GM19328 (cell line): ENCODE measurements around the gene LIMK1.
"Not testable (repeated sequence)": the region's sequence is repeated elsewhere in the genome, so short reads cannot be mapped to it uniquely, and the experiment has no call there.

ENCODE experiments used
- ATAC-seq: cut with Tn5 transposase; IDR thresholded peaks from one replicate; pipeline ENCODE4 v1.9.1; 2021; ENCODE audit warnings: mild to moderate bottlenecking, moderate library complexity; ENCODE audit not compliant: unreplicated experiment

Gene LIMK1

DNA sequence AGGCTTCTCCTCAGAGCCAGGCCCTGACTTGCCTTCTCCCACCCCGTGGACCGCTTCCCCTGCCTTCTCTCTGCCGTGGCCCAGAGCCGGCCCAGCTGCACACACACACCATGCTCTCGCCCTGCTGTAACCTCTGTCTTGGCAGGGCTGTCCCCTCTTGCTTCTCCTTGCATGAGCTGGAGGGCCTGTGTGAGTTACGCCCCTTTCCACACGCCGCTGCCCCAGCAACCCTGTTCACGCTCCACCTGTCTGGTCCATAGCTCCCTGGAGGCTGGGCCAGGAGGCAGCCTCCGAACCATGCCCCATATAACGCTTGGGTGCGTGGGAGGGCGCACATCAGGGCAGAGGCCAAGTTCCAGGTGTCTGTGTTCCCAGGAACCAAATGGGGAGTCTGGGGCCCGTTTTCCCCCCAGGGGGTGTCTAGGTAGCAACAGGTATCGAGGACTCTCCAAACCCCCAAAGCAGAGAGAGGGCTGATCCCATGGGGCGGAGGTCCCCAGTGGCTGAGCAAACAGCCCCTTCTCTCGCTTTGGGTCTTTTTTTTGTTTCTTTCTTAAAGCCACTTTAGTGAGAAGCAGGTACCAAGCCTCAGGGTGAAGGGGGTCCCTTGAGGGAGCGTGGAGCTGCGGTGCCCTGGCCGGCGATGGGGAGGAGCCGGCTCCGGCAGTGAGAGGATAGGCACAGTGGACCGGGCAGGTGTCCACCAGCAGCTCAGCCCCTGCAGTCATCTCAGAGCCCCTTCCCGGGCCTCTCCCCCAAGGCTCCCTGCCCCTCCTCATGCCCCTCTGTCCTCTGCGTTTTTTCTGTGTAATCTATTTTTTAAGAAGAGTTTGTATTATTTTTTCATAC is 38.0 kb downstream of the LIMK1 start:
- ATAC-seq: no peak

DNA sequence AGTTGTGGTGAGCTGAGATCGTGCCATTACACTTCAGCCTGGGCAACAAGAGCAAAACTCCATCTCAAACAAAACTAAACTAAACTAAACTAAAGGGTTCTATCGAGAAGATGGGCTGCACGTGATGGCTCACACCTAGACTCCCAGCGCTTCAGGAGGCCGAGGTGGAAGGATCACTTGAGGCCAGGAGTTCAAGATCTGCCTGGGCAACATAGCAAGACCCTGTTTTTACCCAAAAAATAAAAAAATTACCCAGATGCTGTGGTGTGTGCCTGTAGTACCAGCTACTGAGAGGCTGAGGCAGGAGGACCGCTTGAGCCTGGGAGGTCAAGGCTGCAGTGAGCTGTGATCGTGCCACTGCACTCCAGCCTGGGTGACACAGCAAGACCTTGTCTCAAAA is 40.3 kb downstream of the LIMK1 start:
- ATAC-seq: not testable (repeated sequence)

DNA sequence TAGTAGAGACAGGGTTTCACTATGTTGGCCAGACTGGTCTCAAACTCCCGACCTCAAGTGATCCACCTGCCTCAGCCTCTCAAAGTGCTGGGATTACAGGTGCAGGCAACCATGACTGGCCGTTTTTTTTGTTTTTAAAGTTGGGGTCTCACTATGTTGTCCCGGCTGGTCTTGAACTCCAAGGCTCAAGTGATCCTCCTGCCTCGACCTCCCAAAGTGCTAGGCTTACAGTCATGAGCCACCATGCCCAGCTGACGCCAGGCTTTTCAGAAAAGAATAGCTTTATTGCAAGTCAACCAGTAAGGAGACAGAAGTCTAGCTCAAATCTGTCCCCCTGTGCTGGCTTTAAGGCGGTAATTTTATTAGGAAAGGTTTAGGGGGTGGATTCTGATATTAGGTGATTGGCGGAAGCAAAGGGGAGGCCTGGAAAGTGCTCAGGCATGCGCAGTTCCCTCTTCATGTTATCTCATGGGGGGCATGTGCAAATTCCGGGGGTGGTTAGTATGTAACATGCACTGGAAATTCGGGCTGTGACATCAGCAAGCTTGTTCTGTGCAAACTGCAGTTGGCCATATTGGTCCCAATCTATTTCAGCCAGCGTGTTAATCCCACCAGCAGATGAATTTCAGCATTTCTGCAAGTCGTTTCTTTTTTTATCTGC is 42.7 kb downstream of the LIMK1 start:
- ATAC-seq: no peak

DNA sequence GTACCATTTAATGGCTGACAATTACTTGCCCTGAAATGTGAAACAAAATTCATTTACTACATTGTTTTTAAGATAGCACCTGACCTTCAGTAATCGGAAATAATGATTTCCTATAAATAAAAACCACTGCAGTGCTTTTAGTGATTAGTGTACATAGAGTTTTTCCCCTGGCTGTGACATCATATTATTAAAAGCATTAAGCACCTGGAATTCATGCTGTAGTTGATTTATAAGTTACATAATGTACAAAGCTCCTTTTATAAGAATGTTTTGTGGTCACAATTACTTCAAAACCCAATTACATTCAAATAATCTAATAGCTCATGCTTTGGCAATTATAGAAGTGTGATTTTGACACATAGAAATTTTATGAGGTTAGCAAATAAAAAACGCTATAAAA is 46.3 kb downstream of the LIMK1 start:
- no peak for ATAC-seq

DNA sequence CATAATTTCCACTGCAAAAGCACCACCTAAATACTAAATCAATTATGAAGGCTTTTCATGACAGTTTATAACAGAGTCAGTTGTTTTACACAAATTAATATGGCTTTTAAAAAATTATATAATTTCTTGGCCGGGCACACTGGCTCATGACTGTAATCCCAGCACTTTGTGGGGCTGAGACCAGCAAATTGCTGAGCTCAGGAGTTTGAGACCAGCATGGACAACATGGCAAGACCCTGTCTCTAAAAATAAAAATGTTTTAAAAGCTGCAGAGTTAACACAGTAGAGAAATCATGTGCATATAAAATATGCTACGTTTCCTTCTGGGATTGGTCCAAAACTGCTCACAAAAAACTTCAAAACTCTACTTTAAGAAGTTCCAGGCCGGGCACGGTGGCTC is 46.9 kb downstream of the LIMK1 start:
- no peak for ATAC-seq

DNA sequence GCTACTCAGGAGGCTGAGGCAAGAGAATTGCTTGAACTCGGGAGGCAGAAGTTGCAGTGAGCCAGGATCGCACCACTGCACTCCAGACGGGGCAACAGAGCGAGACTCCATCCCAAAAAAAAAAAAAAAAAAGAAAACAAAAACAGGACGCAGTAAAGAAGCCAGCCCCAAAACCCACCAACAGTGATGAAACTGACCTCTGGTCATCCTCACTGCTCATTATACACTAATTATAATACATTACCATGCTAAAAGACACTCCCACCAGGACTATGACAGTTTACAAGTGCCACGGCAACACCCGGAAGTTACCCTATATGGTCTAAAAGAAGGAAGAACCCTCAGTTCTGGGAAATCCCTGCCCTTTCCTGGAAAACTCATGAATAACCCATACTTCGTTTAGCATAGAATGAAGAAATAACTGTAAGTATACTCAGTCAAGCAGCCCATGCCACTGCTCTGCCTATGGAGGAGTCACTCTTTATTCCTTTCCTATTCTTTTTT is 50.6 kb downstream of the LIMK1 start:
- no peak for ATAC-seq

DNA sequence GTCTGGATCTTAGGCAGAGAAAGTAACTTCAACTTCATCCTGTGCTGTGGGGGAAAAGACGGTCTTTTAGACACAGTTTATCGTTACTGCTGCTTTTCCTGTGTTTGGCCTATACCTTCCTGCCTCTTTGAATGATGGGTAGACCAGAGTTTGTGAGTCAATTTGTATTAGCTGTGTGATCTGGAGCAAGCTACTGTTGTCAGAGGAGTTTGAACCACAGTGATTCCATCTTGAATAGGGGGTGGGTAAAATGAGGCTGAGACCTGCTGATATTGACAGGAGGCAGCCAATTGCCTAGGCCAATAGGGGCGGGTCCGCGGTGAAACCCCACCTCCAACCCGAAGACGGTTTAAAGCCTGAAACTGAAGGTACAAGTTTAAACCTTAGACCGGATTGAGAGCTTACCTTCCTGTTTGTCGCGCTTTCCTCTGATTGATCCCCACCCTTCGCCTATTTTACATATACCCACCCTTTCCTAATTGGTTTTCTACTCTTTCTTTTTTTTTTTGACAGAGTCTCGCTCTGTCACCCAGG is 54.8 kb downstream of the LIMK1 start:
- ATAC-seq: no peak

DNA sequence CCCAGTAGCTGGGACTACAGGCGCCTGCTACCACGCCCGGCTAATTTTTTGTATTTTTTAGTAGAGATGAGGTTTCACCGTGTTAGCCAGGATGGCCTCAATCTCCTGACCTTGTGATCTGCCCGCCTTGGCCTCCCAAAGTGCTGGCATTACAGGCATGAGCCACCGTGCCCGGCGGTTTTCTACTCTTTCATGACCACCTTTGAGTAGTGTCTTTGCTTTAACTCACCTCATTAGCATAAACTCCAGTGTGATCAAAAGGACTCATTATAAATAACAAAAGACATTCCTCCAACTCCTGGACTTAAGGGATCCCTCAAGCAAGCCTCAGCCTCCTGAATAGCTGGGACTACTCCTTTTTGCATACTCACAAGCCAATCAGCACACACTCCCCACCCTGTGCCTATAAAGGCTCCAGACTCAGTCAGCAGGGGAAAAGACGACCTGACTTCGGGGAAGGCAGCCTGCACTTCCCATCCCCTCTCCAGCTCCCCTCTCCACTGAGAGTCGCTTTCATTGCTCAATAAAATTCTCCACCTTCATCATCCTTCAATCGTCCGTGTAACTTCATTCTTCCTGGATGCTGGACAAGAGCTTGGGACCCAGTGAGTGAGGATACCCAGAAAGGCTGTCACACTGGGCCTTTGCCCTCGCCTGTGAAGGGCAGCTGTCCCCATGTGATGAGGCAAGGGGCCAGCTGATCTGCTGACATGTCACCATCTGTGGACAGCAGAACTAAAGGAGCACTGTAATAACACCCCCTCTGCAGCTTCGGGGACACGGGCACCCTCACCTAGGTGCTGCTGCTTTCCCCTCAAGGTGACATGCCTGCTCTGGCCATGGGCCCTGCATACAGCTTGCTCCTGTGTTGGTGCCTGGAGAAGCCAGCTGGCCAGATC is 55.6 kb downstream of the LIMK1 start:
- ATAC-seq: no peak

DNA sequence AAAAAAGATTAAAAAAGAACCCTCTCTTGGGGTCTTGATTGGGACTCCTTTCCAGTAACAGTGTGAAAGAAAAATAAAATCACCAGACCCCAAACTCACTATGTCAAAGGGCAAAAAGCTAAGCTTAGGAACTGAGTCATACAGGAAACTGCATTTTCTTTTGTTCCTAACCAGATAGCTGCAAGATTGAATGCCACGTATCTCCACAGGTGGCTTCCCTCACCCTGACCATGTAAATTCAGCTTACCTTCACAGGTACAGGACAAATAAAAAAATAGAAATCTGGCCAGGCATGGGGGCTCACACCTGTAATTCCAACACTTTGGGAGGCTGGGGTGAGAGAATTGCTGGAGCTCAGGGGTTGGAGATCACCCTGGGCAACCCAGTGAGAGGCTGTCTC is 58.1 kb downstream of the LIMK1 start:
- no peak for ATAC-seq

DNA sequence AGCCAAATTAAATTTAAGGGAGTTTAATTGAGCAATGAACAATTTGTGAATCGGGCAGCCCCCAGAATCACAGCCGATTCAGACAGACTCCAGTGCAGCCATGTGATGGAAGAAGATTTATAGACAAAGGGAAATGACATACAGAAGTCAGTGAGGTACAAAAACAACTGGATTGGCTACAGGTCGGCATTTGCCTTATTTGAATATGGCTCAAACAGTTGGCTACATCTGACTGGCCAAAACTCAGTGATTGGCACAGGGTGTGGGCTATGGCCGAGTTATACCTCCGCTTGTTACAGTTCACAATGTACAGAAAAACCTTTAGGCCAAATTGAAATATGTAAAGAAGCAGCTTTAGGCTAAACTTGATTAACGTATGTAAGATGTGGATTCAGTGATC is 59.8 kb downstream of the LIMK1 start:
- no peak for ATAC-seq

DNA sequence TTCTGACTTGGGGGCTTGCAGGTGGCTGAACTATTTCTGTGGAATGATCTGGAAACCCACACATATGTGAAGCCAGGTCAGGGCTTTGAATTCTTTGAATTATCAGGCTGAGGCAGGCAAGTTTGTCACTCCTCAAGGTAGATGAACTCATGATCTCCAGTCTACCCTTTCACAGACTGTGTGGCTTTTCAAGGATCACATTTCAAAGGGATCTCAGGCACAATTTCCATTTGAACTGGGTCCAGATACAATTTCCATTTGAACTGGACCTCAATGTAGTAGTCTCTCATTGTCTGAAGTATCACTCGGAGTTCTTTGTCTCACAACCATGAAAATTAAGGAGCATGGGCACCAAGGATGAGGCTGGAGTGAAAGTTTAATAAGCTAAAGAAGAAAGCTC is 64.9 kb downstream of the LIMK1 start:
- no peak for ATAC-seq

DNA sequence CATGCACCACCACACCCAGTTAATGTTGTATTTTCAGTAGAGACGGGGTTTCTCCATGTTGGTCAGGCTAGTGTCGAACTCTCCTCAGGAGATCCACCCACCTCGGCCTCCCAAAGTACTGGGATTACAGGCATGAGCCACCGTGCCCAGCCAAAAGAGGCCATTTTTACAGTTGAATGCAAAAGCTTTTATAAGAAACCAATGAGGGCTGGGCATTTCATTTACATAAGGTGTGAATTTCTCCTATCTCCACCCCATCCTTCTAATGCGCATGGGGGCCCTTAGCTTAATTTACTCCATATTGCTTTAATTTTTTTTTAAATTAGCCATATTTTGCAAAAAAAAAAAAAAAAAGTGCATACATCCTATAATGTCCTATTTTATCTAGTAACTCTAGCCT is 65.5 kb downstream of the LIMK1 start:
- no peak for ATAC-seq

DNA sequence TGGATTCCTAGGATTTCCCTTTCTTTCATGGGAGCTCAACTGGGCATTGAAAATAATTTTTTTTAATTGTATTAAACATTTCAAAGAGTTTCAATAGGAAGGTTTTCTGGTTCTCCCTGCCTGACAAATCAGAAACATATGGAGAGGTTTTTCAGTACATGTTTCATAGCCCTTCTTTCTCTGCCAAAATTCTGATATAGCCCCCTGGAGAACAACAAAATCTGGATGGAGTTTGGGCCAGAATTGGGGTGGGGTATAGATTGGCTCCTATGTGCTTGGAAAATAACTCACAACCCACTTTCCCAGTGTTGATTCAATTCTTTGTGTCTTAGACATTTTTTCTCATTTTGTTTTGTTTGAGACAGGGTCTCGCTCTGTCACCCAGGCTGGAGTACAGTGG is 66.0 kb downstream of the LIMK1 start:
- ATAC-seq: no peak

DNA sequence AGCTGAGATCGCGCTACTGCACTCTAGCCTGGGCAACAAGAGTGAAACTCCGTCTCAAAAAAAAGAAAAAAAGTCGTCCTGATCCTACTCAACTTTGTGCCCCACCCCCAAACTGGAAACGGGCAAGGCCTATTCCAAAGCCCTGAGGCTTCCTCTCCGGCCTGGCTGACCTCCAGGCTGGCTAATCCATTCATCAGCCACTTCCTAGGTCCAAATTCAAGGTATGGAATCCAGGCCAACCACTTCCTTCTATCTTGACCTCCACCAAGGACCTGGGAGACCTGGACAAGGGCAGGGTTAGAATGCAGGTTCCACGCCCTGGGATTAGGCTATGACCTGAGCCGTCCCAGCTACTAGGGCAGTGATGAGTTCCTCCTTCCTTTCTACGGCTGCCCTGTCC is 70.1 kb downstream of the LIMK1 start:
- no peak for ATAC-seq

DNA sequence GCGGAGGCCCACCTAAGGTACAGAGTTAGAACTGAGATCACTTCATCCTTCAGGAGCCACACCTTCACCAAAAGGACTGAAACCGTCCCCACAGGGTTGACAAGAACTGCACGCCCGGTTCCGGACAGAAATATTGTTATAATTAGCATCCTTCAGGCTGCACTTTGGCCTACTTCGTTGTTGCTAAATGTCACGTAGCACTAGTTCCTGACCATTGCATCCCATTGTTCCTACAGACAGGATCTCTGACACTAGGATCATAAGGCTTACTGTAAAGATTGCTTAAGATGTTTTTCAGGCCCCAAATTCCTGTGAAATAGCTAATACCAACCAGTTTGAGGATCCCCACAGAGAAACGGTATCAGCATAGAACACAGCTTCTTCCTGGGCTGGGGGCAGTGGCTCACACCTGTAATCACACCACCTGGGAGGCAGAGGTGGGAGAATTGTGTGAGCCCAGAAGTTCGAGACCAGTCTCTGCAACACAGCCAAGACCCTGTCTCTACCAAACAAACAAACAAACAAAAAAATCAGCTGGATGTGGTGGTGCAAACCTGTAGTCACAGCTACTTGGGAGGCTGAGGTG is 72.3 kb downstream of the LIMK1 start:
- no peak for ATAC-seq

DNA sequence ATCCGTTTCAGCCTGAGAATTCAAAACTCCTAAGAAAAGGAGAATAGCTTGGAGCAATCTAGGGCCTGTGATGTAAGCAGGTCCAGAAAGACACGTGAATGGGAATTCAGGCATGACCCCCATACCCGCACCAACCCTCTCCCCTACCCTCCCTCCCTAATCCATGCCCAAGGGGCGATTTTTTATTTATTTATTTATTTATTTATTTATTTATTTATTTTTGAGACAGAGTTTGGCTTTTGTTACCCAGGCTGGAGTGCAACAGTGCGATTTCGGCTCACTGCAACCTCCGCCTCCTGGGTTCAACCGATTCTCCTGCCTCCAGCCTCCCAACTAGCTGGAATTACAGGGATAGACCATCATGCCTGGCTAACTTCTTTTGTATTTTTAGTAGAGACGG is 74.0 kb downstream of the LIMK1 start:
- no peak for ATAC-seq

DNA sequence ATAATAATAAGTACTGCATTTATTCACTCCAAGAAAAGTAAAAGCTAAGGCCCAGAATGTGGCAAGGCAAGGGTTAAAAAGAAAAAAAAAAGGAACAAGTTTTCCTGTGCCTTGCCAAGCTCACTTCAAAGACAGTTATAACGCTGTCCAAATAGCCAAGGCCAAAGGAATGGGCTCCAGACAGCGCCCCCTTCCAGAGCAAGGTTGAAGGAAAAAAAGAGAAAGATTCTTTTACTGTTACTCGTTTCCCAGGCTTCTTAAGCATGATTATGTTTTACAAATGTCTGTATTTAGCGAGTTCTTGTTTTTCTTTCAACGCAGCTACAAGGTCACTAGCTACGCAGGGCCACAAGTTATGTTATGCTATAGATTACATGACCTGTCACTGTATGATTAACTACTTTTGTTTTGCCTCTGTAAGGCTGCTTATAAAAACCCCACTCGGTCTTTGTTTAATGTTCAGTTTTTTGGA is 81.4 kb downstream of the LIMK1 start:
- no peak for ATAC-seq

DNA sequence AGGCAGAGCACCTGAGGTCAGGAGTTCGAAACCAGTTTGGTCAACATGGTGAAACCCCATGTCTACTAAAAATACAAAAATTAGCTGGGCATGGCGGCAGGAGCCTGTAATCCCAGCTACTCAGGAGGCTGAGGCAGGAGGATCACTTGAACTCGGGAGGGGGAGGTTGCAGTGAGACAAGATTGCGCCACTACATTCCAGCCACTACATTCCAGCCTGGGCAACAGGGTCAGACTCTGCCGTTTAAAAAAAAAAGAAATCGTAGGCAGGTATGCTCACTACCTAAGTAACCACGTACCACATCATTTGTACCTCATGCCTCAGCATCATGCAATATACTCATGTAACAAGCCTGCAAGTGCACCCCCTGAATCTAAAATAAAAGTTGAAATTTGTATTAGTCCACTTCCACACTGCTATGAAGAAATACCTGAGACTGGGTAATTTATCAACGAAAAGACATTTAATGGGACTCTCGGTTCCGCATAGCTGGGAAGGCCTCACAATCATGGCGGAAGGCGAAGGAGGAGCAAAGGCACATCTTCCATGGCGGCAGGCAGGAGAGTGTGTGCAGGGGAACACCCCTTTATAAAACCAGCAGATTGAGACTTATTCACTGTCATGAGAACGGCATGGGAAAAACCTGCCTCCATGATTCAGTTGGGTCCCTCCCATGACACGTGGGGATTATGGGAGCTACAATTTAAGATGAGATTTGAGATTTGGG is 82.4 kb downstream of the LIMK1 start:
- no peak for ATAC-seq

DNA sequence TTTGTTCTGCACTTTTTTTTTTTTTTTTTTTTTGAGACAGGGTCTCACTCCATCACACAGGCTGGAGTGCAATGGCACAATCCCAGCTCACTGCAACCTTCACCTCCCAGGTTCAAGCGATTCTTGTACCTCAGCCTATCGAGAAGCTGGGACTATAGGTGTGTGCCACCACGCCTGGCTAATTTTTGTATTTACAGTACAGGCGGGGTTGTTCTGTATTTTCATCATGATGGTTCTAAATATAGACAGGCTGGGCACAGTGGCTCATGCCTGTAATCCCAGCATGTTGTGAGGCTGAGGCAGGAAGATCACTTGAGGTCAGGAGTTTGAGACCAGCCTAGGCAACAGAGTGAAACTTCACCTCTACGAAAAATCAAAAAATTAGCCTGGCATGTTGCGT is 83.7 kb downstream of the LIMK1 start:
- ATAC-seq: not testable (repeated sequence)
